Sigmoid colon (tissue), 7 donors: ENCODE data around the gene TARS2. TPM values are rescaled to one million over a fixed set of nuclear protein-coding genes. Genes with fewer than 3 reads are reported as not detected.

Experiments used
- DNase-seq: peaks from one replicate; pipeline ENCODE4 v3.0.0-alpha.2; 2019
- H3K27ac ChIP-seq, 4 donors: fragments of 200-600 bp; sonication (generic); one replicate each; pipeline ENCODE4 v1.5.1; 2016 to 2019; ENCODE audit warnings: mild to moderate bottlenecking in 1 of 4
- H3K27me3 ChIP-seq, 3 donors: fragments of 200-600 bp; sonication (generic); one replicate each; pipeline ENCODE4 v1.5.1; 2019; ENCODE audit warnings: mild to moderate bottlenecking in 1 of 3
- H3K36me3 ChIP-seq, 4 donors: fragments of 200-600 bp; sonication (generic); one replicate each; pipeline ENCODE4 v1.5.1; 2016 to 2019
- H3K4me1 ChIP-seq, 4 donors: fragments of 200-600 bp; sonication (generic); one replicate each; pipeline ENCODE4 v1.5.1; 2017 to 2019
- H3K4me3 ChIP-seq, 4 donors: fragments of 200-600 bp; sonication (generic); one replicate each; pipeline ENCODE4 v1.5.1; 2017 to 2019; ENCODE audit warnings: mild to moderate bottlenecking in 2 of 4, moderate library complexity in 1 of 4
- H3K9me3 ChIP-seq, 4 donors: fragments of 200-600 bp in 3 of 4; sonication (generic) in 3 of 4; one replicate each; pipeline versions ENCODE4 v1.5.1 to v1.6.1; 2013 to 2019
- CTCF ChIP-seq, 4 experiments: fragments of 450-650 bp in 3 of 4; fragments of 200-600 bp in 1 of 4; IDR thresholded peaks; one replicate each; pipeline ENCODE4 v1.5.1; 2016 to 2019; ENCODE audit warnings: antibody characterized with exemption in 4 of 4, mild to moderate bottlenecking in 3 of 4, moderate library complexity in 2 of 4
- EP300 ChIP-seq, 4 donors: sonication (generic); formaldehyde crosslinking; IDR thresholded peaks; one replicate each; pipeline ENCODE4 v1.6.1; 2017; ENCODE audit warnings: antibody characterized with exemption in 4 of 4
- POLR2A ChIP-seq, 2 donors: fragments of 450-650 bp; IDR thresholded peaks; one replicate each; pipeline ENCODE4 v1.6.1; 2016; ENCODE audit warnings: antibody characterized with exemption in 2 of 2, mild to moderate bottlenecking in 2 of 2, moderate library complexity in 2 of 2
- POLR2AphosphoS5 ChIP-seq, 4 donors: sonication (generic); formaldehyde crosslinking; IDR thresholded peaks; one replicate each; pipeline ENCODE4 v1.6.1; 2017; ENCODE audit warnings: antibody characterized with exemption in 4 of 4
- WGBS, 2 donors: extraction: QIAGEN DNeasy Blood & Tissue Kit; methylation state at CpG; one replicate each; pipeline ENCODE4 v1.1.7; 2013; 5-methylcytosine and 5-hydroxymethylcytosine counted together
- intact Hi-C: fragments of 100-400 bp; cut with DNase I; formaldehyde crosslinking; loops from one replicate; pipeline ENCODE4 v1.15.1; 2023
- polyA plus RNA-seq, 3 donors: library from polyadenylated mRNA; stranded (reverse); fragments of 200-250 nt; gene quantifications; one replicate each; pipeline ENCODE4 v1.2.3, GENCODE V29; 2013
- small RNA-seq, 3 donors: library from RNA; depleted of rRNA; stranded (forward); fragments of <200 nt; gene quantifications; one replicate each; pipeline ENCODE3, GENCODE V24; 2016
- total RNA-seq, 4 donors: library from RNA; depleted of rRNA; stranded (reverse); fragments of >200 nt; gene quantifications; one replicate each; pipeline ENCODE4 v1.1.0, GENCODE V29; 2016
- donor health status: healthy with polysubstance abuse.
- donor health status: Bipolar disorder and iron deficiency.
- donor health status: healthy.

TARS2 gene
- total and polyA plus RNA-seq, 7 donors = 4.6 to 16.9 (median 9.3) TPM

GRCh38 chr1:150557065-150557600, 69.9 kb downstream of the TARS2 start:
- DNase-seq = no peak
- intact Hi-C loops = no loop called here
- peaks cover 0 to 63% (median 47%) of the 10 kb centered on the region in 4 donors for H3K4me1 ChIP-seq

More at GRCh38 chr1:150557065-150557600, 69.9 kb downstream of the TARS2 start:
- TF ChIP-seq POLR2AphosphoS5 (IDR thresholded peaks at IDR 0.05) (no peak), CTCF (IDR thresholded peaks at IDR 0.05) (no peak), EP300 (IDR thresholded peaks at IDR 0.05) (no peak), POLR2A (IDR thresholded peaks at IDR 0.05) (no peak)
- Histone ChIP-seq H3K9me3 (no peaks in the 10 kb centered on the region), H3K27ac (no peak overlapping the region), H3K36me3 (peaks cover 0 to 16% (median 5%) of the 10 kb centered on the region in 4 donors), H3K27me3 (no peaks in the 10 kb centered on the region), H3K4me3 (no peak overlapping the region)
- 93% methylated on average over 26 of the region's 26 CpGs for WGBS, 2 donors

Small RNA genes within 50 kb of the gene (small RNA-seq; reads per million reads assigned to genes)
- gene MIR4257 = 0 reads per million in 3 donors

Other genes starting within 250 kb of the TARS2 start
- gene CA14, start 229.6 kb upstream of the TARS2 start, total RNA-seq = 1 to 10 TPM; 1.4 to 4.3 (median 1.5) TPM
- under 1 TPM in 1 of 3 donors, not detected in 2; 0.35 TPM for gene CA14, start 229.6 kb upstream of the TARS2 start, polyA plus RNA-seq
- 10 to 100 TPM; 44.6 to 59.2 (median 48.0) TPM for gene APH1A, start 218.4 kb upstream of the TARS2 start, total RNA-seq
- 100 to 1,000 TPM; 134 to 228 (median 145) TPM for gene APH1A, start 218.4 kb upstream of the TARS2 start, polyA plus RNA-seq
- 10 to 100 TPM; 14.8 to 49.7 (median 39.4) TPM for gene C1orf54, start 214.6 kb upstream of the TARS2 start, total RNA-seq
- 10 to 100 TPM; 15.7 to 27.0 (median 23.8) TPM for gene C1orf54, start 214.6 kb upstream of the TARS2 start, polyA plus RNA-seq
- gene CIART, start 204.9 kb upstream of the TARS2 start, total RNA-seq = 10 to 100 TPM; 11.4 to 15.3 (median 13.5) TPM
- 1 to 10 TPM in 2 of 3 donors, not detected in 1; 2.5 to 4.2 TPM for gene CIART, start 204.9 kb upstream of the TARS2 start, polyA plus RNA-seq
- gene MRPS21, start 193.6 kb upstream of the TARS2 start, total RNA-seq = 10 to 100 TPM; 36.8 to 68.3 (median 58.4) TPM
- 10 to 100 TPM; 64.3 to 94.3 (median 71.0) TPM for gene MRPS21, start 193.6 kb upstream of the TARS2 start, polyA plus RNA-seq
- gene PRPF3, start 165.9 kb upstream of the TARS2 start, total RNA-seq = 10 to 100 TPM; 29.5 to 53.5 (median 35.9) TPM
- 10 to 100 TPM; 15.0 to 35.0 (median 16.2) TPM for gene PRPF3, start 165.9 kb upstream of the TARS2 start, polyA plus RNA-seq
- gene RPRD2, start 123.3 kb upstream of the TARS2 start, total RNA-seq = 10 to 100 TPM; 16.2 to 26.7 (median 21.2) TPM
- 10 to 100 TPM in 1 of 3 donors, 1 to 10 TPM in 2; 4.2 to 12.4 (median 5.5) TPM for gene RPRD2, start 123.3 kb upstream of the TARS2 start, polyA plus RNA-seq
- gene ECM1, start 20.7 kb downstream of the TARS2 start, total RNA-seq = 10 to 100 TPM in 3 of 4 donors, 1 to 10 TPM in 1; 9.2 to 23.8 (median 13.8) TPM
- gene ECM1, start 20.7 kb downstream of the TARS2 start, polyA plus RNA-seq = 1 to 10 TPM; 2.1 to 8.7 (median 3.0) TPM
- gene FALEC, start 28.3 kb downstream of the TARS2 start, total RNA-seq = not detected
- under 1 TPM in 1 of 3 donors, not detected in 2; 0.35 TPM for gene FALEC, start 28.3 kb downstream of the TARS2 start, polyA plus RNA-seq
- gene ADAMTSL4, start 62.0 kb downstream of the TARS2 start, total RNA-seq = 10 to 100 TPM; 14.6 to 36.0 (median 24.3) TPM
- gene ADAMTSL4, start 62.0 kb downstream of the TARS2 start, polyA plus RNA-seq = 10 to 100 TPM in 1 of 3 donors, 1 to 10 TPM in 2; 2.1 to 14.0 (median 4.8) TPM
- 100 to 1,000 TPM; 159 to 352 (median 212) TPM for gene MCL1, start 92.2 kb downstream of the TARS2 start, total RNA-seq
- 100 to 1,000 TPM; 119 to 194 (median 153) TPM for gene MCL1, start 92.2 kb downstream of the TARS2 start, polyA plus RNA-seq
- gene ENSA, start 142.2 kb downstream of the TARS2 start, total RNA-seq = 100 to 1,000 TPM; 114 to 150 (median 129) TPM
- gene ENSA, start 142.2 kb downstream of the TARS2 start, polyA plus RNA-seq = 100 to 1,000 TPM; 181 to 242 (median 217) TPM
- gene GOLPH3L, start 209.7 kb downstream of the TARS2 start, total RNA-seq = 10 to 100 TPM; 18.1 to 27.2 (median 20.7) TPM
- 10 to 100 TPM; 26.5 to 66.6 (median 49.9) TPM for gene GOLPH3L, start 209.7 kb downstream of the TARS2 start, polyA plus RNA-seq
- gene HORMAD1, start 233.5 kb downstream of the TARS2 start, total RNA-seq = not detected
- under 1 TPM in 2 of 3 donors, not detected in 1; 0.32 to 0.69 TPM for gene HORMAD1, start 233.5 kb downstream of the TARS2 start, polyA plus RNA-seq